ENCODE measurements around the gene RAPGEF2.

Gene RAPGEF2

GRCh38 chr4:159382856-159383561 lies 280.1 kb downstream of the RAPGEF2 start:
- DNase-seq: no peak

- no peak for DNase-seq
Measured at GRCh38 chr4:159383562-159383931, 280.7 kb downstream of the RAPGEF2 start.

GRCh38 chr4:159384017-159384416 lies 281.1 kb downstream of the RAPGEF2 start:
- no peak for DNase-seq

GRCh38 chr4:159384632-159385031 lies 281.8 kb downstream of the RAPGEF2 start:
- DNase-seq: no peak

GRCh38 chr4:159386620-159387019 lies 283.7 kb downstream of the RAPGEF2 start:
- DNase-seq: no peak

GRCh38 chr4:159389756-159390155 lies 286.9 kb downstream of the RAPGEF2 start:
- DNase-seq: no peak

- no peak for DNase-seq
Measured at GRCh38 chr4:159390648-159391047, 287.8 kb downstream of the RAPGEF2 start.

- no peak for DNase-seq
Measured at GRCh38 chr4:159395693-159396092, 292.8 kb downstream of the RAPGEF2 start.

- DNase-seq: no peak
Measured at GRCh38 chr4:159396151-159396550, 293.3 kb downstream of the RAPGEF2 start.

- no peak for DNase-seq
Measured at GRCh38 chr4:159398236-159398638, 295.4 kb downstream of the RAPGEF2 start.

GRCh38 chr4:159400558-159401225 lies 297.8 kb downstream of the RAPGEF2 start:
- no peak for DNase-seq

- no peak for DNase-seq
Measured at GRCh38 chr4:159401226-159401712, 298.4 kb downstream of the RAPGEF2 start.

GRCh38 chr4:159401791-159402380 lies 299.0 kb downstream of the RAPGEF2 start:
- no peak for DNase-seq
